Fibroblast of gingiva (primary cell): ENCODE data around the gene MMP28.

Experiments used
- DNase-seq: peaks from one replicate; pipeline ENCODE4 v3.0.0-alpha.2; 2011; ENCODE audit warnings: low read depth

The MMP28 gene

GRCh38 chr17:35797918-35798317 lies 2.5 kb upstream of the MMP28 start:
- no peak for DNase-seq

GRCh38 chr17:35797370-35797769 lies 1.9 kb upstream of the MMP28 start:
- no peak for DNase-seq

GRCh38 chr17:35796942-35797341 lies 1.5 kb upstream of the MMP28 start:
- DNase-seq, result no peak

GRCh38 chr17:35795871-35796265 lies 427 bp upstream of the MMP28 start:
- no peak for DNase-seq

- no peak for DNase-seq
Measured at GRCh38 chr17:35793257-35793656, 2.2 kb downstream of the MMP28 start.

GRCh38 chr17:35791681-35792350 lies 3.6 kb downstream of the MMP28 start:
- DNase-seq, result no peak

GRCh38 chr17:35790841-35791240 lies 4.6 kb downstream of the MMP28 start:
- DNase-seq, result no peak

GRCh38 chr17:35788477-35789368 lies 6.7 kb downstream of the MMP28 start:
- peak; percentile 65 for DNase-seq

- DNase-seq, result no peak
Measured at GRCh38 chr17:35786941-35787432, 8.5 kb downstream of the MMP28 start.

GRCh38 chr17:35784895-35785294 lies 10.5 kb downstream of the MMP28 start:
- no peak for DNase-seq

GRCh38 chr17:35780950-35781349 lies 14.5 kb downstream of the MMP28 start:
- no peak for DNase-seq

GRCh38 chr17:35778641-35779196 lies 16.7 kb downstream of the MMP28 start:
- DNase-seq, result no peak

GRCh38 chr17:35775583-35775982 lies 19.9 kb downstream of the MMP28 start:
- DNase-seq, result no peak

- no peak for DNase-seq
Measured at GRCh38 chr17:35775039-35775438, 20.4 kb downstream of the MMP28 start.

- DNase-seq, result no peak
Measured at GRCh38 chr17:35774499-35774898, 20.9 kb downstream of the MMP28 start.

GRCh38 chr17:35773679-35774425 lies 21.6 kb downstream of the MMP28 start:
- no peak for DNase-seq

GRCh38 chr17:35773129-35773528 lies 22.3 kb downstream of the MMP28 start:
- no peak for DNase-seq

GRCh38 chr17:35769895-35770486 lies 25.4 kb downstream of the MMP28 start:
- DNase-seq, result no peak

GRCh38 chr17:35768797-35769196 lies 26.6 kb downstream of the MMP28 start:
- DNase-seq, result no peak

- peak; percentile 32 for DNase-seq
Measured at GRCh38 chr17:35766903-35767510, 28.4 kb downstream of the MMP28 start.

- DNase-seq, result no peak
Measured at GRCh38 chr17:35766489-35766877, 29.0 kb downstream of the MMP28 start.
